ENCODE data around the gene PPP1R3G.

The PPP1R3G gene

DNA sequence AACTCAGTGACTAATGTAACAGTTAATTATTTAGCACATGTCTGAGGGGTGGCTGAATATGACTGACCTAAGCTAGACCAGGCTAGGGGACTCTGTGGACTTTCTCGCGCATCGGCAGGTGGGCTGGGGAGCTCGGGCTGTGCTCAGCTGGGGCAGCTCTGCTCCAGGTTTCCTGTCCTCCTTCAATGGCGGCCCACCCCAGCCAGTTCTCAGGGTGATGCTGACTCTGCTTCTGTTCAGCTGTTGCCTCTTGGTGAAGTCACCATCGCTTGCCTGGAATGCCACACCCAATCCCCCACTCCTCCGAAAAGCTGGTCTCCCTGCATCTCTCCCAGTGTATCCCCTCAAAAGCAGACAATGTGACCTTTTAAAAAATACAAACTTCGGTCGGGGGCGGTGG lies 20.0 kb downstream of the PPP1R3G start:
- no peaks in the 10 kb centered on the region for H3K27me3 ChIP-seq (ENCODE audit: insufficient read depth, low read length, poor library complexity, severe bottlenecking)
- no peaks in the 10 kb centered on the region for H3K79me2 ChIP-seq (ENCODE audit: insufficient read depth, low read length)
- H3K9me3 ChIP-seq (ENCODE audit: insufficient read depth, low read depth, low read length), result no peaks in the 10 kb centered on the region
- H2AFZ ChIP-seq (ENCODE audit: low read length), result no peak overlapping the region
- H3K4me1 ChIP-seq (ENCODE audit: insufficient read depth, low read length, poor library complexity, severe bottlenecking), result peaks cover 11% of the 10 kb centered on the region
- H3K9ac ChIP-seq (ENCODE audit: low read depth, low read length, poor library complexity, severe bottlenecking), result no peak overlapping the region
- no peak overlapping the region for H3K4me3 ChIP-seq (ENCODE audit: low read length, poor library complexity, severe bottlenecking)
- no peaks in the 10 kb centered on the region for H3K36me3 ChIP-seq (ENCODE audit: insufficient read depth, low read length)
- H3K4me2 ChIP-seq (ENCODE audit: low read depth, low read length, poor library complexity, severe bottlenecking), result no peak overlapping the region
- H4K20me1 ChIP-seq (ENCODE audit: insufficient read depth, low read length, poor library complexity, severe bottlenecking), result no peaks in the 10 kb centered on the region
- H3F3A ChIP-seq (ENCODE audit: low read depth), result no peaks in the 10 kb centered on the region
- no peaks in the 10 kb centered on the region for H3K9me2 ChIP-seq (replicated peaks; ENCODE audit: low read depth, low read length)
- TF ChIP-seq, protein P1, sequence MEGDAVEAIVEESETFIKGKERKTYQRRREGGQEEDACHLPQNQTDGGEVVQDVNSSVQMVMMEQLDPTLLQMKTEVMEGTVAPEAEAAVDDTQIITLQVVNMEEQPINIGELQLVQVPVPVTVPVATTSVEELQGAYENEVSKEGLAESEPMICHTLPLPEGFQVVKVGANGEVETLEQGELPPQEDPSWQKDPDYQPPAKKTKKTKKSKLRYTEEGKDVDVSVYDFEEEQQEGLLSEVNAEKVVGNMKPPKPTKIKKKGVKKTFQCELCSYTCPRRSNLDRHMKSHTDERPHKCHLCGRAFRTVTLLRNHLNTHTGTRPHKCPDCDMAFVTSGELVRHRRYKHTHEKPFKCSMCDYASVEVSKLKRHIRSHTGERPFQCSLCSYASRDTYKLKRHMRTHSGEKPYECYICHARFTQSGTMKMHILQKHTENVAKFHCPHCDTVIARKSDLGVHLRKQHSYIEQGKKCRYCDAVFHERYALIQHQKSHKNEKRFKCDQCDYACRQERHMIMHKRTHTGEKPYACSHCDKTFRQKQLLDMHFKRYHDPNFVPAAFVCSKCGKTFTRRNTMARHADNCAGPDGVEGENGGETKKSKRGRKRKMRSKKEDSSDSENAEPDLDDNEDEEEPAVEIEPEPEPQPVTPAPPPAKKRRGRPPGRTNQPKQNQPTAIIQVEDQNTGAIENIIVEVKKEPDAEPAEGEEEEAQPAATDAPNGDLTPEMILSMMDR (conservative IDR thresholded peaks at IDR 0.05; ENCODE audit: low read length), result no peak
- no peak for TF ChIP-seq EZH2phosphoT487 (IDR thresholded peaks at IDR 0.05; ENCODE audit: borderline replicate concordance)

DNA sequence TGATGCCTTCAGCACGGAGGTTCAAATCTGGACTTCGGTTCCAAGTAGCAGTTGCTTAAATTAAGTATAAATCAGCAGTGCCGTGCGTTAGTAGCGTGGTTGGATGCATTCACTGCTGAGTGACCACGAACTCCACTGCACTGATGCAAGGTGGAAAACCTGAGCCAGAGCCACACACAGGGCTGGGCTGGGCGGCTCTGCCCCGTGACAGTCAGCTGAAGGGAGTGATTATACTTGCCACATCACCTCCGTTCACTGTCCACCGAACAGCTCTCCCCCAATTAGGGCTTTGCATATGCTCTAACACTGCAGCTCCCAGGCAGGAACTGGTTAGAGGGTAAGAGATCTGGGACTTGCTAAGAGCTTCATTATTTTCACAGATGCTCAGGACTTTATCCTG lies 22.2 kb downstream of the PPP1R3G start:
- no peaks in the 10 kb centered on the region for H3K79me2 ChIP-seq (ENCODE audit: insufficient read depth, low read length)
- no peaks in the 10 kb centered on the region for H3K27me3 ChIP-seq (ENCODE audit: insufficient read depth, low read length, poor library complexity, severe bottlenecking)
- H4K20me1 ChIP-seq (ENCODE audit: insufficient read depth, low read length, poor library complexity, severe bottlenecking), result no peaks in the 10 kb centered on the region
- no peaks in the 10 kb centered on the region for H3K9me3 ChIP-seq (ENCODE audit: insufficient read depth, low read depth, low read length)
- H2AFZ ChIP-seq (ENCODE audit: low read length), result no peak overlapping the region
- no peak for TF ChIP-seq EZH2phosphoT487 (IDR thresholded peaks at IDR 0.05; ENCODE audit: borderline replicate concordance)
- TF ChIP-seq, protein P1 (conservative IDR thresholded peaks at IDR 0.05; ENCODE audit: low read length), result no peak
- H3K9ac ChIP-seq (ENCODE audit: low read depth, low read length, poor library complexity, severe bottlenecking), result no peak overlapping the region
- no peaks in the 10 kb centered on the region for H3F3A ChIP-seq (ENCODE audit: low read depth)
- peaks cover 3% of the 10 kb centered on the region; the same call in 1 of the 2 replicates for H3K36me3 ChIP-seq (ENCODE audit: insufficient read depth, low read length)
- H3K4me3 ChIP-seq (ENCODE audit: low read length, poor library complexity, severe bottlenecking), result no peak overlapping the region
- H3K4me1 ChIP-seq (ENCODE audit: insufficient read depth, low read length, poor library complexity, severe bottlenecking), result peaks cover 6% of the 10 kb centered on the region
- no peak overlapping the region for H3K4me2 ChIP-seq (ENCODE audit: low read depth, low read length, poor library complexity, severe bottlenecking)
- H3K9me2 ChIP-seq (replicated peaks; ENCODE audit: low read depth, low read length), result no peaks in the 10 kb centered on the region

DNA sequence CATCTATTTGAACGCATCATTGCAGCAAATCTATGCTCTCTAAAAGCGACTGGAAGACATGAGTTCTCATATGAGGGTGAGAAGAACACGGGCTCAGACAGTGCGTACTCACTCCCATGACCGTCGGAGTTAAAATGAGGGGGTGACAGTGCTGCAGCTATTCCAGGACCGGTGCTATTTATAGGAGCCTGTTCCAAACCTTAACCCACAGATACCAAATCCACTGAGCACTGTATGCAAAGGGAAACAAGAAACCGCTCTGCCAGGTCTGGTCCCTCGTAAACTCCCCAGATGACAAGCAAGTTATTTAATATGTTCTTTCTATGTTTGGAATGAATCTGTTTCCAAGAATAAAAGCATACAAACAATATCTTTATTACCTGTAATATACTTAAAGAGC lies 22.9 kb downstream of the PPP1R3G start:
- H3K36me3 ChIP-seq (ENCODE audit: insufficient read depth, low read length), result peaks cover 3% of the 10 kb centered on the region; the same call in 1 of the 2 replicates
- H3K27me3 ChIP-seq (ENCODE audit: insufficient read depth, low read length, poor library complexity, severe bottlenecking), result no peaks in the 10 kb centered on the region
- H4K20me1 ChIP-seq (ENCODE audit: insufficient read depth, low read length, poor library complexity, severe bottlenecking), result no peaks in the 10 kb centered on the region
- no peaks in the 10 kb centered on the region for H3K79me2 ChIP-seq (ENCODE audit: insufficient read depth, low read length)
- H3K4me2 ChIP-seq (ENCODE audit: low read depth, low read length, poor library complexity, severe bottlenecking), result no peak overlapping the region
- no peaks in the 10 kb centered on the region for H3K9me3 ChIP-seq (ENCODE audit: insufficient read depth, low read depth, low read length)
- H3K4me3 ChIP-seq (ENCODE audit: low read length, poor library complexity, severe bottlenecking), result no peak overlapping the region
- no peaks in the 10 kb centered on the region for H3K4me1 ChIP-seq (ENCODE audit: insufficient read depth, low read length, poor library complexity, severe bottlenecking)
- no peaks in the 10 kb centered on the region for H3F3A ChIP-seq (ENCODE audit: low read depth)
- H3K9me2 ChIP-seq (replicated peaks; ENCODE audit: low read depth, low read length), result no peaks in the 10 kb centered on the region
- H3K9ac ChIP-seq (ENCODE audit: low read depth, low read length, poor library complexity, severe bottlenecking), result no peak overlapping the region
- no peak overlapping the region for H2AFZ ChIP-seq (ENCODE audit: low read length)
- TF ChIP-seq, protein P1 (conservative IDR thresholded peaks at IDR 0.05; ENCODE audit: low read length), result no peak
- TF ChIP-seq EZH2phosphoT487 (IDR thresholded peaks at IDR 0.05; ENCODE audit: borderline replicate concordance), result no peak
